AG04450 (cell line): Measurements from ENCODE around the gene KCNMA1. TPM values are rescaled to one million over a fixed set of nuclear protein-coding genes. Genes with fewer than 3 reads are reported as not detected.

ENCODE experiments used
- CTCF ChIA-PET: fragments of 300-600, 350-600 bp; formaldehyde crosslinking; extraction: SDS; loops from one replicate; lab custom pipeline; 2022; ENCODE audit warnings: antibody characterized with exemption, inconsistent platforms; lab: Charles Lee
- POLR2A ChIA-PET: fragments of 350-600 bp; formaldehyde crosslinking; extraction: SDS; loops from one replicate; lab custom pipeline; 2021; ENCODE audit warnings: antibody characterized with exemption, inconsistent platforms; lab: Yijun Ruan, JAX
- DNase-seq: peaks from one replicate; pipeline ENCODE4 v3.0.0-alpha.2; 2011; ENCODE audit warnings: low read depth, low spot score
- H3K27ac ChIP-seq: one replicate; pipeline ENCODE4 v1.5.1; 2012; ENCODE audit warnings: low read depth, low read length, control low read depth
- H3K27me3 ChIP-seq: one replicate; pipeline ENCODE4 v1.6.0; 2012; ENCODE audit warnings: low read length; ENCODE audit not compliant: control insufficient read depth, insufficient read depth
- H3K4me3 ChIP-seq: 2 replicates; pipeline ENCODE4 v1.5.1; 2011; ENCODE audit warnings: mild to moderate bottlenecking, low read depth, low read length, control low read depth
- H3K9me3 ChIP-seq: 2 replicates; pipeline ENCODE4 v1.5.1; 2012; ENCODE audit warnings: low read length; ENCODE audit not compliant: control insufficient read depth, insufficient read depth
- CTCF ChIP-seq: IDR thresholded peaks from 2 replicates; pipeline ENCODE4 v1.5.1; 2011; ENCODE audit warnings: low read depth, low read length, control low read depth, inconsistent platforms
- polyA plus RNA-seq: library from polyadenylated mRNA; depleted of rRNA; stranded (reverse); fragments of >200 nt; gene quantifications from 2 replicates; pipeline ENCODE4 v1.2.3, GENCODE V29; 2011

The KCNMA1 gene
- polyA plus RNA-seq, 1 experiment, result 58.8 TPM

DNA sequence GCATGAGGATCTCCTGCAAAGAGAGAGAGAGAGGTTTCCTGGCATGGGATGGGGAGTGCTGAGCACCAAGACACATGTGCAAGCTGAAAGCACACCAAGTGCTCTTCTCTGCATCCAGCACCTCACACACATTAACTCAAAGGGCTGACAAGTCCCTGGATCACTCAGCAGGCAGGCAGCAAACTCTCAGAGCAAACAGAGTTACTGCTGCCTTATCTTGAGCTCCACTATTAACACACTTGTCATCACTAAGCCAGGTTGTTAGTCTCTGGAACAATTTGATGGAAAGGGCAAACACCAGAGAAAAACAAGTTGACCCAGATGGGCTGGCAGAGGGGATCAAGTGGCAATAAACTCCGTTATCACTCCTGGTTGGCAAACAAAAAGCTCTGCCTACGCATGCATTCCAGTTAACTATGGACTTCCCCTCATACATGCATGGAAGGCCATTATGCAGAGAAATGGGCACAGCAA is 349.9 kb downstream of the KCNMA1 start:
- no peak overlapping the region for H3K4me3 ChIP-seq
- CTCF ChIA-PET, result no interaction called here
- POLR2A ChIA-PET, result no interaction called here

DNA sequence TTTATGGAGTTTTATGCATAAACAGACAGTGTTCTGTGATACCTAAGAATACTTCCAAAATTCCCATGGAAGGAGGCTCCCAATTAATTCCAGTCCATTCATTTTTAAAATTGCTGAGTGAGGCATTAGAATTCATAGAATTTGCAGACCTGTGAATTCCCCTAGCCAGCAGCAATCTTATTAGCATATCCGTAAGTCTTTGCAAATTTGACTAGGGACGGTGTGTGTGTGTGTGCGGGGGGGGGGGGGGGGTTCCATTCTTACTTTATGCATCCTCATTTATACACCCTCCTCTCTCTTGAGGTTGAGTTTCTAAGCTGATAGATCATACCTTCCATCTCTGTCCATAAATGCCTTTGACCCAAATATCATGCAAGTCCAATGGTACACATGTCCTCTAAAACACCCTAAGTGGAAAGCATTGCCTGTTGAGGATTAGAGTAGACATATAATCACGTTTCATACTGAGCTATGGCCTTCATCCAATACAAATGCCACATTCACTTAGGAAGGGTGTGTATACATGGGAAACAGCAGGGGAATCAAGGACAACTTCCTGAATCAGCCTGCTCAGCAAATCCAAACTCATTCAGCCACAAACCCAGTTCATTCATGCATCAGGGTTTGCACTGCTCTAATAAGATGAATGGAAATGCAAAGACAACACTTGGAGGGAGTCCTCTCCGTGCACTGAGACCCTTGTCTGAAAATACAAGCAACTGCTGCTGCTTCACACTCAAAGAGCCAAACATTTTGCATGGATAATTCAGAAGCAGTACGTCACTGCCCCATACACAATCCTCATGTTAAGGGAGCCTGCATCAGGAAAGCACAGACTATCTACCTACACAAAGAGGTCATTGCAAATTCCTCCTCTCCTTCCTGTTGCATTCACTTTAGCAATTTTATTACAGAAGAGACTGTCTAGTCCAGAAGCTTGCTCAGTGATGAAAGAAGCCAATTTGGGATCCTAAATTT is 350.8 kb downstream of the KCNMA1 start:
- ChIA-PET POLR2A (no interaction called here), CTCF (no interaction called here)
- H3K4me3 ChIP-seq, result no peak overlapping the region
- no peaks in the 10 kb centered on the region for H3K9me3 ChIP-seq
- no peak overlapping the region for H3K27ac ChIP-seq
- DNase-seq, result no peak
- no peak for TF ChIP-seq CTCF
- H3K27me3 ChIP-seq, result no peaks in the 10 kb centered on the region

More for the DNA sequence above, 349.9 kb downstream of the KCNMA1 start:
- no peak for DNase-seq
- H3K27me3 ChIP-seq, result no peaks in the 10 kb centered on the region
- no peaks in the 10 kb centered on the region for H3K9me3 ChIP-seq
- no peak for TF ChIP-seq CTCF
- no peak overlapping the region for H3K27ac ChIP-seq

- H3K4me3 ChIP-seq, result no peak overlapping the region
- POLR2A ChIA-PET, result no interaction called here
- no peak for DNase-seq
- H3K27ac ChIP-seq, result no peak overlapping the region
- TF ChIP-seq CTCF, result no peak
- H3K9me3 ChIP-seq, result no peaks in the 10 kb centered on the region
- H3K27me3 ChIP-seq, result no peaks in the 10 kb centered on the region
- CTCF ChIA-PET, result no interaction called here
Measured at GRCh38 chr10:77285529-77286182, 352.0 kb downstream of the KCNMA1 start.

- DNase-seq, result no peak
- H3K4me3 ChIP-seq, result no peak overlapping the region
- no peak overlapping the region for H3K27ac ChIP-seq
- no peaks in the 10 kb centered on the region for H3K27me3 ChIP-seq
- TF ChIP-seq CTCF, result no peak
- ChIA-PET POLR2A (no interaction called here), CTCF (no interaction called here)
- H3K9me3 ChIP-seq, result no peaks in the 10 kb centered on the region
Measured at GRCh38 chr10:77284797-77285196, 352.8 kb downstream of the KCNMA1 start.
